ENCODE data around the gene DHX35. TPM values are rescaled to one million over a fixed set of nuclear protein-coding genes. Genes with fewer than 3 reads are reported as not detected.

Gene DHX35
- total RNA-seq, 1 donor, result 10.8 TPM

Small RNA genes within 50 kb of the gene (small RNA-seq; reads per million reads assigned to genes)
- 0.34 reads per million for gene AL023803.1

Other genes starting within 250 kb of the DHX35 start
- 0.54 TPM for gene SLC32A1, start 237.9 kb upstream of the DHX35 start, total RNA-seq
- gene ACTR5, start 213.9 kb upstream of the DHX35 start, total RNA-seq, result 16.7 TPM
- 10.8 TPM for gene PPP1R16B, start 156.6 kb upstream of the DHX35 start, total RNA-seq
- 9.4 TPM for gene FAM83D, start 35.9 kb upstream of the DHX35 start, total RNA-seq

Data from hematopoietic multipotent progenitor cell (in vitro differentiated cells).